Measurements from ENCODE around the gene MCF2L. TPM values are rescaled to one million over a fixed set of nuclear protein-coding genes. Genes with fewer than 3 reads are reported as not detected.

The MCF2L gene
- total and polyA plus RNA-seq, 9 of the 15 experiments (the other 6 are each of a cell fraction or from before 2014, with no cell fraction given): 0.05 to 0.25 (median 0.18) TPM; not detected in 5

GRCh38 chr13:113084094-113084942 lies 115.3 kb downstream of the MCF2L start (continued):
- TF ChIP-seq CHAMP1 (IDR thresholded peaks at IDR 0.05) (no peak), ATF1 (CRISPR knock-in tag; IDR thresholded peaks at IDR 0.05) (no peak), ATF1 (tag; IDR thresholded peaks at IDR 0.05) (0 out of 2 replicates have a peak, but pooled peaks have one; percentile 1), ATF2 (CRISPR knock-in tag; IDR thresholded peaks at IDR 0.05) (no peak), SREBF2 (CRISPR knock-in tag; IDR thresholded peaks at IDR 0.05) (no peak), TAF7 (tag; IDR thresholded peaks at IDR 0.05) (no peak)

All from K562 (cell line).